Epithelial cell of esophagus (primary cell): ENCODE data around the gene FBXL15.

ENCODE experiments used
- DNase-seq: peaks from one replicate; pipeline ENCODE4 v3.0.0; 2010; ENCODE audit warnings: low read depth
- H3K4me3 ChIP-seq: 2 replicates; pipeline ENCODE4 v1.5.1; 2011; ENCODE audit warnings: mild to moderate bottlenecking, low read length, control low read depth
- CTCF ChIP-seq: IDR thresholded peaks from 2 replicates; pipeline ENCODE4 v1.5.1; 2011; ENCODE audit warnings: low read depth, mild to moderate bottlenecking, low read length, control low read depth, inconsistent platforms; ENCODE audit not compliant: insufficient read depth; ENCODE audit errors: missing control alignments

FBXL15 gene

GRCh38 chr10:102432162-102432950, 11.7 kb downstream of the FBXL15 start, which contains the start of gene CUEDC2:
Gene CUEDC2, minus strand, starts transcription at chr10:102432574. Its CDS starts 7,386 bp downstream, at chr10:102425188.
- DNase-seq: peak; percentile 96
- H3K4me3 ChIP-seq: peak within 1 kb of the TSS; percentile 95
- no peak for TF ChIP-seq CTCF

GRCh38 chr10:102433619-102434046, 13.0 kb downstream of the FBXL15 start:
- TF ChIP-seq CTCF: no peak
- no peak for DNase-seq

GRCh38 chr10:102434394-102435132, 13.9 kb downstream of the FBXL15 start:
- peak; percentile 59 for DNase-seq
- TF ChIP-seq CTCF: no peak
- H3K4me3 ChIP-seq: no peak overlapping the region

More at GRCh38 chr10:102433619-102434046, 13.0 kb downstream of the FBXL15 start:
- no peak overlapping the region for H3K4me3 ChIP-seq

DNA sequence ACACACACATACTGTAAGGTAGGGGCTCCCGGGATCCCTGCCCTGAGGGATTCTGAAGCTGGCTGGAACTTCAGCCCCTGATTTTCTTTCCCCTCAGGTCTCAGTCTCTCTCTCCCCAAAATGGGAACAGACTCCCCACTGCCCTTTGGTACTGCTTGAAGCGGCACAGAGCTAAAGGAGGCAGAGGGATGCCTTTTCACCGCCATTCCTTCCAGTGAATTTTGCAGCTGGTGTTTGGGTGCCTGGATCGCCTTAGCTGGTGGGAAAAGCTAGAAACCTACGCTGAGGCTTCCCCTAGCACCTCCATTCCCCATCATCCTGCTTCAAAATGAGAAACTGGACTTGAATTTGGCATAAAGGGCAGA, 14.5 kb downstream of the FBXL15 start:
- no peak overlapping the region for H3K4me3 ChIP-seq
- no peak for TF ChIP-seq CTCF
- DNase-seq: no peak

DNA sequence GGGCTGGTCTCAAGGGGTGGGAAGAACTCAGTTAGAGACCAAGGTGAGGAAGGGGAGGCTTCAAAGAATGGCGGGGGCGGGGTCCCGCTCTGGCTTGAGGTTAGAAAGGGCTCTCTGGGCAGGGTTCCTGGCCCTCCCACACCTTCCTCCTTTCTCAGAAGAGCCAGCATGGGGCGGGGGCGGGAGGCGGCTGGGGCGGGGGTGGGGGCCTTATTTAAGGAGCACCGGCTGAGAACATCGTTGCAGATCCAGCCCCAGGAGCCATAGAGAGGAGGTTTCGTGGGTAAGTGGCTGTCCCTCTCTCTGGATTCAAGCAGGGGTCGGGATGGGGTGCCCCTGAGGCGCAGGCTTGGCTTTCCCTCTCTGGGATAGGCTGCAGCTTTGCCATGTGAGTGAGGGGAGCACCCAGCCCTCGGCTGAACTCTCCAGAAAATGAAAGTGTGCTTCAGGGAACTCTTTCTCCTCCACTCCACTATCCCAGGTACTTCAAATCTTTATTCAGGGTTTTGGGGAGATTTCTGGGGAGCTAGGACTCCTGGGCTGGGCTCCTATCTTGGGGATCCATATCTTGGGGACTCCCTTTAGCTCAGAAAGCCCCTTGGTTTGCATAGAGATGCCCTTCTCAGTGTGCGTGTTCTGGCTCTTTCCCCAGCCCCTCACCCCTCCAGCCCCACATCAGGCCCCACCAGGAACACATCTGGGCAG, 15.0 kb downstream of the FBXL15 start:
- no peak for DNase-seq
- no peak for TF ChIP-seq CTCF

DNA sequence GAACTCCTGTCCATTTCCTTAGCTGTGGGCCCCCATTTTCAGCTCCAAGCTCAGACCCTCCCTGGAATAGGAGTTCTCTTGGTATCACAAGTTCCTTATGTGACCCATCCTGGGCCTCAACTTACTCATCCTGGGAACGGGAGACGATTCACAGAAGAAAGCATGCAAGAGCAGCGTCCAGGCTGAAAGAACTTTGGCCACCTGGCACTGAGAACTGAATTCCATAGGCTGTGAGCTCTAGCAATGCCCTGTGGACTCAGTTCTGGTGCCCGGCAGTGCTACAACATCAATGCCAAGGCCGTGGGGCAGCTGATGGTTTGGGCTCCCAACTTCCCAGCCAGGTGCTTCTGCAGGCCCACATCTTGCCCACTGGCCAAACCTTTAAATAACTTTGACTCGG, 15.7 kb downstream of the FBXL15 start:
- DNase-seq: no peak

More for the DNA sequence above, 15.0 kb downstream of the FBXL15 start:
- no peak overlapping the region for H3K4me3 ChIP-seq

More for the DNA sequence above, 15.7 kb downstream of the FBXL15 start:
- TF ChIP-seq CTCF: no peak
- no peak overlapping the region for H3K4me3 ChIP-seq
